Mesendoderm (in vitro differentiated cells): Measurements from ENCODE around the gene GNAZ.
A peak's percentile ranks its signal among the peaks of the same experiment; 100 is the strongest.

Experiments used
- DNase-seq: peaks from one replicate; pipeline ENCODE4 v3.0.0; 2013
- H2AK5ac ChIP-seq: 2 replicates; pipeline ENCODE4 v1.6.1; 2013; ENCODE audit warnings: low read length, inconsistent platforms
- H2BK120ac ChIP-seq: 2 replicates; pipeline ENCODE4 v1.6.1; 2013; ENCODE audit warnings: low read depth, mild to moderate bottlenecking, low read length, moderate library complexity, mixed read lengths
- H2BK15ac ChIP-seq: replicated peaks from 2 replicates; pipeline ENCODE4 v1.6.1; 2013; ENCODE audit warnings: low read depth, mild to moderate bottlenecking, moderate library complexity
- H2BK5ac ChIP-seq: 2 replicates; pipeline ENCODE4 v1.6.1; 2013; ENCODE audit warnings: low read length, inconsistent platforms
- H3K18ac ChIP-seq: 2 replicates; pipeline ENCODE4 v1.6.1; 2013; ENCODE audit warnings: mild to moderate bottlenecking, low read length, mixed read lengths
- H3K23ac ChIP-seq: one replicate; pipeline ENCODE4 v1.6.1; 2013; ENCODE audit warnings: low read length
- H3K27ac ChIP-seq: 2 replicates; pipeline ENCODE4 v1.5.1; 2013; ENCODE audit warnings: low read depth, mild to moderate bottlenecking, inconsistent platforms, low read length, moderate library complexity
- H3K27me3 ChIP-seq: 2 replicates; pipeline ENCODE4 v1.6.1; 2013; ENCODE audit warnings: low read length, control low read depth, mild to moderate bottlenecking, inconsistent platforms; ENCODE audit not compliant: insufficient read depth, poor library complexity
- H3K36me3 ChIP-seq: 2 replicates; pipeline ENCODE4 v1.6.1; 2013; ENCODE audit warnings: low read length, inconsistent platforms; ENCODE audit not compliant: control insufficient read depth, insufficient read depth
- H3K4ac ChIP-seq: one replicate; pipeline ENCODE4 v1.6.1; 2013; ENCODE audit warnings: low read depth, mild to moderate bottlenecking, low read length, moderate library complexity
- H3K4me1 ChIP-seq: 2 replicates; pipeline ENCODE4 v1.6.1; 2013; ENCODE audit warnings: low read depth, low read length, inconsistent platforms; ENCODE audit not compliant: control insufficient read depth
- H3K4me2 ChIP-seq: 2 replicates; pipeline ENCODE4 v1.6.1; 2013; ENCODE audit warnings: low read length
- H3K4me3 ChIP-seq: 2 replicates; pipeline ENCODE4 v1.5.1; 2013; ENCODE audit warnings: mild to moderate bottlenecking, low read length
- H3K56ac ChIP-seq: one replicate; pipeline ENCODE4 v1.6.1; 2013; ENCODE audit warnings: low read length
- H3K79me1 ChIP-seq: 2 replicates; pipeline ENCODE4 v1.6.1; 2013; ENCODE audit warnings: low read length, inconsistent platforms
- H3K79me2 ChIP-seq: 2 replicates; pipeline ENCODE4 v1.6.1; 2013; ENCODE audit warnings: mild to moderate bottlenecking, low read length; ENCODE audit not compliant: control insufficient read depth, insufficient read depth
- H3K9ac ChIP-seq: 2 replicates; pipeline ENCODE4 v1.6.1; 2013; ENCODE audit warnings: low read length, inconsistent platforms
- H4K5ac ChIP-seq: one replicate; pipeline ENCODE4 v1.6.1; 2013; ENCODE audit warnings: low read length
- H4K8ac ChIP-seq: one replicate; pipeline ENCODE4 v1.6.1; 2013; ENCODE audit warnings: low read depth, mild to moderate bottlenecking, control low read depth, low read length, moderate library complexity
- WGBS: extraction: QIAGEN DNeasy Blood & Tissue Kit; methylation state at CpG from one replicate; pipeline ENCODE4 v1.1.7; 2013; ENCODE audit warnings: low lambda C conversion rate, missing lambda C conversion rate; ENCODE audit not compliant: insufficient coverage; ENCODE audit errors: extremely low coverage; 5-methylcytosine and 5-hydroxymethylcytosine counted together

The GNAZ gene

DNA sequence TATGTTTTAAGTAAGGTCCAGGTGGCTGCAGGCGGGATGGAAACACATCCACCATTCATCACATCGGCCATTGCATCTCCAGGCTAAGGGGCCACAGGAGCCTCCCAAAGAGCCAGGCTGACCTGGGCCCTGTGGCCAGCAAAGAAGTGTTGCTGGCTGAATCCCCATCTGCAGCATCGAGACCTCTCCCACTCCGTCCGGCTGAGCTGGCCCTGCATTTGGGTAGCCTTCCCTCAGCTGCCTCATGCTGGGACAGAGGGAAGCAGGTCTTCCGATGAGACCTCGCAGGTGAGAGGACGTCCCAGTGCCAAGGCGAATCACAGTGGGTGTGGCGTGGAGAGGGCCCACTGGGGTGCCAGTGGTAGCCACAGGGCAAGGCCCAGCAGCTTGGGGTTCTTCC, 47.0 kb downstream of the GNAZ start:
- H3K56ac ChIP-seq = peak overlapping the region; percentile 15
- H3K9ac ChIP-seq = no peak overlapping the region
- no CpG with 5 or more reads among the region's 10 CpGs for WGBS
- H3K4me3 ChIP-seq = no peak overlapping the region
- peak overlapping the region; percentile 69 for H2AK5ac ChIP-seq
- no peaks in the 10 kb centered on the region for H3K79me1 ChIP-seq
- DNase-seq = no peak
- no peak overlapping the region for H3K23ac ChIP-seq
- H3K79me2 ChIP-seq = no peaks in the 10 kb centered on the region
- H4K8ac ChIP-seq = no peak overlapping the region
- H2BK120ac ChIP-seq = no peak overlapping the region
- H3K4ac ChIP-seq = no peak overlapping the region
- H3K27ac ChIP-seq = no peak overlapping the region
- H3K18ac ChIP-seq = no peak overlapping the region
- H3K4me1 ChIP-seq = no peaks in the 10 kb centered on the region
- H2BK15ac ChIP-seq = no peak overlapping the region
- H3K4me2 ChIP-seq = no peak overlapping the region
- no peaks in the 10 kb centered on the region for H3K27me3 ChIP-seq
- H3K36me3 ChIP-seq = no peaks in the 10 kb centered on the region
- H4K5ac ChIP-seq = no peak overlapping the region
- no peak overlapping the region for H2BK5ac ChIP-seq

DNA sequence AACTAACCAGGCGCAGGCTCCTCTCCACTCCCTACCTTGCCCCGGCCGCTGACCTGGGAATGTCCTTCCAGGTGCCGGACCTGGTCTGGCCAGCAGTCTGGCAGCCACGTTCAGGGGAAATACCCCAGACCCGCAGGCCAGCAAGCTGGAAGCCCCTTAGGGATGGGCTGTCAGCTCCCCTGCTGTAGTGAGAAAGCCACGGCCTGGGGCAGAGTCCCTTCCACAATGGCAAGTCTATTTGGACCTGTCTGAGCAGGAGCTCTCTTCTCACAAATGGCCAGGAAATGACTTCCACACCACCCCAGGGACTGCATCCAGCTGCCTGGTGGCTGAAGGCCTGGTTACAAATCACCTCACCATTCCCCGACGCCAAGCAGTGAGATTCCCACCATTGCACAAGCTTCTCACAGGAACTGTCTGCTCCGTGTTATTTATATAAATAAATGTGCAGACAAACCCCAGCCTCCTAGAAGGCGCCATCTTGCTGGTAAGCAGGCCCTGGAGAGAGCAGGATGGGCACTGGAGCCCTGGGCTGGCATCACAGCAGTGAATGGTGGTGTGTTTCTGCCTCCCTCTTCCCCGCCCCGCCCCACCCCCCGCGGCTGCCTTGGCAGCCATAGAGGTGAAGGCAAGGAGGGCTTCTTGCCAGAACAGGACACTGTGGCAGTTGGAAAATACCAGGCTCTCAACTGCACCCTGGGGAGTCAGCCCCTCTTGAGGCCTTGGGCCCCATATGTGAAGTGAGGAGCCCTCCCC, 47.8 kb downstream of the GNAZ start:
- Histone ChIP-seq H3K36me3 (no peaks in the 10 kb centered on the region), H3K4ac (no peak overlapping the region), H2BK5ac (no peak overlapping the region), H3K27ac (no peak overlapping the region), H3K56ac (no peak overlapping the region), H2AK5ac (no peak overlapping the region), H4K8ac (no peak overlapping the region), H3K4me3 (no peak overlapping the region), H3K4me1 (no peaks in the 10 kb centered on the region), H3K23ac (no peak overlapping the region), H2BK120ac (no peak overlapping the region), H3K27me3 (no peaks in the 10 kb centered on the region), H3K79me2 (no peaks in the 10 kb centered on the region), H3K4me2 (no peak overlapping the region), H3K79me1 (no peaks in the 10 kb centered on the region), H2BK15ac (no peak overlapping the region), H4K5ac (no peak overlapping the region), H3K9ac (no peak overlapping the region), H3K18ac (no peak overlapping the region)
- peak; percentile 48 for DNase-seq
- no CpG with 5 or more reads among the region's 15 CpGs for WGBS

DNA sequence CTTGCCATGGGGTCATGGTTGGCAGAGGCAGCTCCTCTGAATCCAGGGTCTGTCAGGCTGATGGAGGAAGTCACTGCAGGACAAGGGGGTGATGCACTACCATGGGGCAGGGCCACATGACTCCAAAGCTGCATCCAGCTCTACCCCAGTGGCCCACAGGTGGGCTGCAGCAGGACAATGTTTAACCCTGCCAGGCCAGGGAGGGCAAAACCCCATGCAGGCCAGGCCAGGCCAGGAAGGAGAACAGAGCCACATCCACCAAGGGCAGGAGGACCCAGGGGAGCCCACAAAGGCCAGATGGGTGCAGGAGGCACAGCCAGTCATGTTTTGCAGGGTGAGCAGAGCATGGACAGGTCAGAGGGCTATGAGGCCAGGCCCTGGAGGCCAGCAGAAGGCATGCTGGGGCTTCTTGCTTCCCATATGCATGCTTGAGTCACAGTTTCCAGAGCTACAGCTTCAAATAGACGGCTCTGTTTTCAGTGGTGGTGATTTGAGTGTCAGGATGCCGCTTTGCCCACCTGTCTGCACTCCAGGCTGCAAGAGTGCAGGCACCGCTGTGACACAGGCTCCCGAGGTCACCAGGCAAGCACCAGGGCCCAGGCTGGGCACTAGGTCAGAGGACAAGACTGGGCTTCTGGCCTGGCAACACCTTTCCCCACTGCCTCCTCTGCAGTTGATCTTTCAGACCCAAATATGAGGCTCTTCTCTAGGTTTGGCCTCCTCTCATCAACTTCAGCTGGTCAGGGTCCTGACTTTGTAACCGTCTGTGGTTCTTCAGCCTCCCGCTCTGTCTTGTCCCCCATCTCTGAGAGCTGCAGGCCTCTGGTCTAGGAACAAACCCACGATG, 48.6 kb downstream of the GNAZ start:
- no peak overlapping the region for H2BK120ac ChIP-seq
- H3K4me2 ChIP-seq = no peak overlapping the region
- no peak overlapping the region for H2BK5ac ChIP-seq
- WGBS = no CpG with 5 or more reads among the region's 7 CpGs
- H2BK15ac ChIP-seq = no peak overlapping the region
- H4K8ac ChIP-seq = no peak overlapping the region
- H3K18ac ChIP-seq = no peak overlapping the region
- H3K27ac ChIP-seq = no peak overlapping the region
- no peaks in the 10 kb centered on the region for H3K79me1 ChIP-seq
- H3K79me2 ChIP-seq = no peaks in the 10 kb centered on the region
- no peaks in the 10 kb centered on the region for H3K36me3 ChIP-seq
- no peak overlapping the region for H3K23ac ChIP-seq
- H3K4ac ChIP-seq = no peak overlapping the region
- no peak overlapping the region for H4K5ac ChIP-seq
- no peaks in the 10 kb centered on the region for H3K27me3 ChIP-seq
- no peak overlapping the region for H3K9ac ChIP-seq
- DNase-seq = no peak
- peak overlapping the region; percentile 4 for H3K56ac ChIP-seq
- H3K4me1 ChIP-seq = no peaks in the 10 kb centered on the region
- no peak overlapping the region for H3K4me3 ChIP-seq
- H2AK5ac ChIP-seq = no peak overlapping the region

DNA sequence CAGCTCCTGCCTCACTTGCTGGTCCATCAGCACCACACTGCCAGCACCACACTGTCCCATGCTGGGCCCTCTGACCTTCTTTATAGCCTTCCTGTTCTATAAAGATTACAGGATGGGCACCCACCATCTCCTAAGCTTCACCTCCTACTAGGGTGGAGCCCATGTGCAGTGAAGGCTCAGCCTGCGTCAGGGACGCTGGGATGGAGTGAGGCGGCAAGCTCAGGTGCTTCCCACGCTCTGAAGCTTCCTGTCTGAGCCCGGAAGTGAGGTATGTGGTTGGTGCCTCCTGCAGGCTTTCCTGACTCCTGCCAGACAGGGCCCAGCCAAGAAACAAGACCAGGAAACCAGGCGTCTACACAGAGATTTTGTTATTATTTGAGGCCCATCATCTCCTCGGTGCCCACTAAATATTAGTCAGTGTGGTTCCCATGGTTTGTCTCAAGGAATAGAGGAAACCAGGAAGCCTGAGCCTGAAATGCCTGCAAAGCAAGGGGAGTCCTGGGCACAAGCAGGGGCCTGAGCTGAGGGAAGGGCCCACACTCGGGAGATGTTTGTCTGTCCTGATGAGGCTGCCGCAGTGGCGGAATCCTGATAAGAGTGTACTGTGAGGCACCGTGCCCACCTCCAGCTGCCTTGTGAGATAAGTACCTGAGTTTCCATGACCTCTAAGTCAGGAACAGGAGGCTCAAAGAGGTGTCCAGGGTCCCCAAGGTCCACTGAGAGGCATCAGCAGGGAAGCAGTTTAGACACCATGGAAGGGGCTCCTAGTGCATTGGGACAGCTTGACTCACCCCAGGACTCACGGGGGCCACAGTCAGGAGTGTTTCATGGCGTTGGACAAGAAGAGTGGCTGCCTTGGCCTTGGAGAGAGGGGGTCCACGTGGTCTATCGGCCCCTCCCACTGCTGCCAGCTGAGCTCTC, 49.4 kb downstream of the GNAZ start:
- peak; percentile 45 for DNase-seq
- no peak overlapping the region for H2AK5ac ChIP-seq
- no CpG with 5 or more reads among the region's 15 CpGs for WGBS
- no peak overlapping the region for H4K5ac ChIP-seq
- H3K36me3 ChIP-seq = no peaks in the 10 kb centered on the region
- H3K27ac ChIP-seq = no peak overlapping the region
- H2BK5ac ChIP-seq = no peak overlapping the region
- H3K9ac ChIP-seq = no peak overlapping the region
- H3K18ac ChIP-seq = no peak overlapping the region
- H3K4ac ChIP-seq = no peak overlapping the region
- no peaks in the 10 kb centered on the region for H3K79me2 ChIP-seq
- H3K4me1 ChIP-seq = no peaks in the 10 kb centered on the region
- no peak overlapping the region for H3K4me2 ChIP-seq
- no peak overlapping the region for H3K23ac ChIP-seq
- H2BK15ac ChIP-seq = no peak overlapping the region
- H3K79me1 ChIP-seq = no peaks in the 10 kb centered on the region
- H3K27me3 ChIP-seq = no peaks in the 10 kb centered on the region
- no peak overlapping the region for H3K4me3 ChIP-seq
- H2BK120ac ChIP-seq = no peak overlapping the region
- H4K8ac ChIP-seq = no peak overlapping the region
- no peak overlapping the region for H3K56ac ChIP-seq

DNA sequence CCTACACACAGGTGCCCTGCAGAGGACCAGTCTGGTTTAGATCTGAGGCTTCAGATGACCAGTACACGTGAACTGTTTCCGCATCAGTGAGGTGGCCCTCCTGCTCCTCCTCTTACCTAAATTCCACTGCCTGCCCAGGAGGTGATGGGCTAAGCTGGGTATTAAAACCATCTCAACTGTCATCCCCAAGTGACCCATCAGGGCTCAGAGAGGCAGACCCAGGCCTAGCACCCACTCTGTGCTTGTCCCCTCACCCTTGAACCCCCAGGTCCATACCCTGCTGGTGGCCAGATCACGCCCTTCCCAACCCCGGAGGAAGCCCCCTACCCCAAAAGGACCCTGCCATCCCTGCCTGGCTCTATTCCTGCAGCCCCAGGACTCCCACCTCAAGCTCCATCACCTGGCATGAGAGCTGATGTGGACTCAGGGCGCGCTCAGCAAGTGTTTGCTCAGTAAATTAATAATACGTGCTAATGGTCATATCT, 50.1 kb downstream of the GNAZ start:
- Histone ChIP-seq H3K23ac (no peak overlapping the region), H3K18ac (no peak overlapping the region), H3K79me2 (no peaks in the 10 kb centered on the region), H3K27me3 (no peaks in the 10 kb centered on the region), H2BK5ac (no peak overlapping the region), H3K36me3 (no peaks in the 10 kb centered on the region), H3K4me3 (no peak overlapping the region), H3K4ac (no peak overlapping the region), H2AK5ac (no peak overlapping the region), H3K27ac (no peak overlapping the region), H3K4me1 (no peaks in the 10 kb centered on the region), H2BK15ac (no peak overlapping the region), H3K4me2 (no peak overlapping the region), H3K56ac (no peak overlapping the region), H4K5ac (no peak overlapping the region), H2BK120ac (no peak overlapping the region), H4K8ac (no peak overlapping the region), H3K9ac (no peak overlapping the region), H3K79me1 (no peaks in the 10 kb centered on the region)
- no CpG with 5 or more reads among the region's 7 CpGs for WGBS
- no peak for DNase-seq
